ENCODE measurements around the gene NEMP1. TPM values are rescaled to one million over a fixed set of nuclear protein-coding genes. Genes with fewer than 3 reads are reported as not detected.
"Not testable (repeated sequence)": the region's sequence is repeated elsewhere in the genome, so short reads cannot be mapped to it uniquely, and the experiment has no call there.

Gene NEMP1
- total and polyA plus RNA-seq, 10 donors: 4.5 to 17.1 (median 13.6) TPM

GRCh38 chr12:57085999-57086492 lies 7.5 kb upstream of the NEMP1 start:
- WGBS, 5 donors: 11 to 24% (median 11%) methylated on average over 12 of the region's 12 CpGs
- H3K36me3 ChIP-seq: peaks cover 0 to 4% (median 2%) of the 10 kb centered on the region in 6 donors
- DNase-seq: no peak
- intact Hi-C loops (cut with DNase I; ENCODE audit: low total_unique reads): no loop called here
- H3K4me1 ChIP-seq: peaks cover 17 to 51% (median 37%) of the 10 kb centered on the region in 6 donors
- H3K9me3 ChIP-seq: no peaks in the 10 kb centered on the region
- H3K4me3 ChIP-seq: peak overlapping the region in 7 of 8 donors; percentile 59 to 96 (median 84)
- H3K27me3 ChIP-seq (replicated peaks in 1 of 7): no peaks in the 10 kb centered on the region
- H3K27ac ChIP-seq: peak overlapping the region; percentile 94 to 99 (median 97)
- no peak for TF ChIP-seq POLR2AphosphoS5 (IDR thresholded peaks at IDR 0.05)
- no peak for TF ChIP-seq POLR2A (IDR thresholded peaks at IDR 0.05)
- no peak for TF ChIP-seq CTCF (IDR thresholded peaks at IDR 0.05 in 8 of 11, conservative IDR thresholded peaks at IDR 0.05 in 3 of 11)

GRCh38 chr12:57080855-57081254 lies 2.3 kb upstream of the NEMP1 start:
- TF ChIP-seq CTCF (IDR thresholded peaks at IDR 0.05 in 8 of 11, conservative IDR thresholded peaks at IDR 0.05 in 3 of 11): no peak
- TF ChIP-seq POLR2A (IDR thresholded peaks at IDR 0.05): no peak
- no peak for DNase-seq
- H3K27me3 ChIP-seq (replicated peaks in 1 of 7): no peaks in the 10 kb centered on the region
- intact Hi-C loops (cut with DNase I; ENCODE audit: low total_unique reads): no loop called here
- H3K4me1 ChIP-seq: peaks cover 14 to 41% (median 29%) of the 10 kb centered on the region in 6 donors
- H3K9me3 ChIP-seq: no peaks in the 10 kb centered on the region
- 97 to 100% (median 100%) methylated on average over 1 of the region's 1 CpG for WGBS, 5 donors
- H3K36me3 ChIP-seq: peaks cover 0 to 7% (median 0%) of the 10 kb centered on the region in 6 donors
- no peak overlapping the region for H3K27ac ChIP-seq
- no peak overlapping the region for H3K4me3 ChIP-seq

- Histone ChIP-seq H3K9me3 (no peaks in the 10 kb centered on the region), H3K27me3 (replicated peaks in 1 of 7) (no peaks in the 10 kb centered on the region), H3K27ac (peak overlapping the region in 7 of 8 donors; percentile 85 to 91 (median 88)), H3K4me3 (no peak overlapping the region), H3K4me1 (peaks cover 12 to 36% (median 25%) of the 10 kb centered on the region in 6 donors), H3K36me3 (peaks cover 0 to 10% (median 0%) of the 10 kb centered on the region in 6 donors)
- 74 to 90% (median 84%) methylated on average over 1 of the region's 1 CpG for WGBS, 5 donors
- intact Hi-C loops (cut with DNase I; ENCODE audit: low total_unique reads): no loop called here
- no peak for DNase-seq
- TF ChIP-seq POLR2AphosphoS5 (IDR thresholded peaks at IDR 0.05): no peak
- TF ChIP-seq POLR2A (IDR thresholded peaks at IDR 0.05): no peak
- TF ChIP-seq CTCF (IDR thresholded peaks at IDR 0.05 in 8 of 11, conservative IDR thresholded peaks at IDR 0.05 in 3 of 11): no peak
These were observed 1.2 kb upstream of the NEMP1 start for GRCh38 chr12:57079821-57080220.

GRCh38 chr12:57073566-57074450 lies 4.8 kb downstream of the NEMP1 start:
- Histone ChIP-seq H3K36me3 (peaks cover 0 to 40% (median 17%) of the 10 kb centered on the region in 6 donors), H3K27ac (peak overlapping the region in 2 of 8 donors; percentile 16 to 23), H3K4me1 (peaks cover 19 to 69% (median 39%) of the 10 kb centered on the region in 6 donors)
- H3K4me3 ChIP-seq; H3K27me3 ChIP-seq (replicated peaks in 1 of 7); intact Hi-C loops (cut with DNase I; ENCODE audit: low total_unique reads); DNase-seq; H3K9me3 ChIP-seq: not testable (repeated sequence)
- WGBS, 5 donors: 94 to 98% (median 96%) methylated on average over 6 of the region's 6 CpGs
